ENCODE data around the gene KLK2.
A peak's percentile ranks its signal among the peaks of the same experiment; 100 is the strongest.

The KLK2 gene

DNA sequence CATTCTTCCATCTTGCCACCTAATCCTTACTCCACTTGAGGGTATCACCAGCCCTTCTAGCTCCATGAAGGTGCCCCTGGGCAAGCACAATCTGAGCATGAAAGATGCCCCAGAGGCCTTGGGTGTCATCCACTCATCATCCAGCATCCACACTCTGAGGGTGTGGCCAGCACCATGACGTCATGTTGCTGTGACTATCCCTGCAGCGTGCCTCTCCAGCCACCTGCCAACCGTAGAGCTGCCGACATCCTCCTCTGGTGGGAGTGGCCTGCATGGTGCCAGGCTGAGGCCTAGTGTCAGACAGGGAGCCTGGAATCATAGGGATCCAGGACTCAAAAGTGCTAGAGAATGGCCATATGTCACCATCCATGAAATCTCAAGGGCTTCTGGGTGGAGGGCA is 21.6 kb upstream of the KLK2 start:
- DNase-seq = no peak

DNA sequence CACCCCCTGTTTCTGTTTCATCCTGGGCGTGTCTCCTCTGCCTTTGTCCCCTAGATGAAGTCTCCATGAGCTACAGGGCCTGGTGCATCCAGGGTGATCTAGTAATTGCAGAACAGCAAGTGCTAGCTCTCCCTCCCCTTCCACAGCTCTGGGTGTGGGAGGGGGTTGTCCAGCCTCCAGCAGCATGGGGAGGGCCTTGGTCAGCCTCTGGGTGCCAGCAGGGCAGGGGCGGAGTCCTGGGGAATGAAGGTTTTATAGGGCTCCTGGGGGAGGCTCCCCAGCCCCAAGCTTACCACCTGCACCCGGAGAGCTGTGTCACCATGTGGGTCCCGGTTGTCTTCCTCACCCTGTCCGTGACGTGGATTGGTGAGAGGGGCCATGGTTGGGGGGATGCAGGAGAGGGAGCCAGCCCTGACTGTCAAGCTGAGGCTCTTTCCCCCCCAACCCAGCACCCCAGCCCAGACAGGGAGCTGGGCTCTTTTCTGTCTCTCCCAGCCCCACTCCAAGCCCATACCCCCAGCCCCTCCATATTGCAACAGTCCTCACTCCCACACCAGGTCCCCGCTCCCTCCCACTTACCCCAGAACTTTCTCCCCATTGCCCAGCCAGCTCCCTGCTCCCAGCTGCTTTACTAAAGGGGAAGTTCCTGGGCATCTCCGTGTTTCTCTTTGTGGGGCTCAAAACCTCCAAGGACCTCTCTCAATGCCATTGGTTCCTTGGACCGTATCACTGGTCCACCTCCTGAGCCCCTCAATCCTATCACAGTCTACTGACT is 18.4 kb upstream of the KLK2 start, which contains the start of gene KLK3:
TSS of gene KLK3 (plus strand) at position 280 of the 775 bp plus-strand sequence. CDS start at position 321, 41 bp downstream.
- DNase-seq = no peak

DNA sequence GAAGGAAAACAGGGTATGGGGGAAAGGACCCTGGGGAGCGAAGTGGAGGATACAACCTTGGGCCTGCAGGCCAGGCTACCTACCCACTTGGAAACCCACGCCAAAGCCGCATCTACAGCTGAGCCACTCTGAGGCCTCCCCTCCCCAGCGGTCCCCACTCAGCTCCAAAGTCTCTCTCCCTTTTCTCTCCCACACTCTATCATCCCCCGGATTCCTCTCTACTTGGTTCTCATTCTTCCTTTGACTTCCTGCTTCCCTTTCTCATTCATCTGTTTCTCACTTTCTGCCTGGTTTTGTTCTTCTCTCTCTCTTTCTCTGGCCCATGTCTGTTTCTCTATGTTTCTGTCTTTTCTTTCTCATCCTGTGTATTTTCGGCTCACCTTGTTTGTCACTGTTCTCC is 15.9 kb upstream of the KLK2 start:
- DNase-seq = no peak

DNA sequence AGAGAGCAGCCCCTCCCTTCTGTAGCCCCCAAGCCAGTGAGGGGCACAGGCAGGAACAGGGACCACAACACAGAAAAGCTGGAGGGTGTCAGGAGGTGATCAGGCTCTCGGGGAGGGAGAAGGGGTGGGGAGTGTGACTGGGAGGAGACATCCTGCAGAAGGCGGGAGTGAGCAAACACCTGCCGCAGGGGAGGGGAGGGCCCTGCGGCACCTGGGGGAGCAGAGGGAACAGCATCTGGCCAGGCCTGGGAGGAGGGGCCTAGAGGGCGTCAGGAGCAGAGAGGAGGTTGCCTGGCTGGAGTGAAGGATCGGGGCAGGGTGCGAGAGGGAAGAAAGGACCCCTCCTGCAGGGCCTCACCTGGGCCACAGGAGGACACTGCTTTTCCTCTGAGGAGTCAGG is 14.4 kb upstream of the KLK2 start:
- DNase-seq = no peak

DNA sequence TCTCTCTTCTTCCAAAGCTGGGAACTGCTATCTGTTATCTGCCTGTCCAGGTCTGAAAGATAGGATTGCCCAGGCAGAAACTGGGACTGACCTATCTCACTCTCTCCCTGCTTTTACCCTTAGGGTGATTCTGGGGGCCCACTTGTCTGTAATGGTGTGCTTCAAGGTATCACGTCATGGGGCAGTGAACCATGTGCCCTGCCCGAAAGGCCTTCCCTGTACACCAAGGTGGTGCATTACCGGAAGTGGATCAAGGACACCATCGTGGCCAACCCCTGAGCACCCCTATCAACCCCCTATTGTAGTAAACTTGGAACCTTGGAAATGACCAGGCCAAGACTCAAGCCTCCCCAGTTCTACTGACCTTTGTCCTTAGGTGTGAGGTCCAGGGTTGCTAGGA is 13.4 kb upstream of the KLK2 start:
- DNase-seq = no peak

DNA sequence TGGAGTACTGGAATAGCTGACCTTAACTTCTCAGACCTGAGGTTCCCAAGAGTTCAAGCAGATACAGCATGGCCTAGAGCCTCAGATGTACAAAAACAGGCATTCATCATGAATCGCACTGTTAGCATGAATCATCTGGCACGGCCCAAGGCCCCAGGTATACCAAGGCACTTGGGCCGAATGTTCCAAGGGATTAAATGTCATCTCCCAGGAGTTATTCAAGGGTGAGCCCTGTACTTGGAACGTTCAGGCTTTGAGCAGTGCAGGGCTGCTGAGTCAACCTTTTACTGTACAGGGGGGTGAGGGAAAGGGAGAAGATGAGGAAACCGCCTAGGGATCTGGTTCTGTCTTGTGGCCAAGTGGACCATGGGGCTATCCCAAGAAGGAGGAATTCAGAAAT is 12.2 kb upstream of the KLK2 start:
- no peak for DNase-seq

DNA sequence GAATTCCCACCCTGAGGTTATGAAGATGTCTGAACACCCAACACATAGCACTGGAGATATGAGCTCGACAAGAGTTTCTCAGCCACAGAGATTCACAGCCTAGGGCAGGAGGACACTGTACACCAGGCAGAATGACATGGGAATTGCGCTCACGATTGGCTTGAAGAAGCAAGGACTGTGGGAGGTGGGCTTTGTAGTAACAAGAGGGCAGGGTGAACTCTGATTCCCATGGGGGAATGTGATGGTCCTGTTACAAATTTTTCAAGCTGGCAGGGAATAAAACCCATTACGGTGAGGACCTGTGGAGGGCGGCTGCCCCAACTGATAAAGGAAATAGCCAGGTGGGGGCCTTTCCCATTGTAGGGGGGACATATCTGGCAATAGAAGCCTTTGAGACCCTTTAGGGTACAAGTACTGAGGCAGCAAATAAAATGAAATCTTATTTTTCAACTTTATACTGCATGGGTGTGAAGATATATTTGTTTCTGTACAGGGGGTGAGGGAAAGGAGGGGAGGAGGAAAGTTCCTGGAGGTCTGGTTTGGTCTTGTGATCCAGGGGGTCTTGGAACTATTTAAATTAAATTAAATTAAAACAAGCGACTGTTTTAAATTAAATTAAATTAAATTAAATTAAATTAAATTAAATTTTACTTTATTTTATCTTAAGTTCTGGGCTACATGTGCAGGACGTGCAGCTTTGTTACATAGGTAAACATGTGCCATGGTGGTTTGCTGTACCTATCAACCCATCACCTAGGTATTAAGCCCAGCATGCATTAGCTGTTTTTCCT is 11.5 kb upstream of the KLK2 start:
- no peak for DNase-seq

DNA sequence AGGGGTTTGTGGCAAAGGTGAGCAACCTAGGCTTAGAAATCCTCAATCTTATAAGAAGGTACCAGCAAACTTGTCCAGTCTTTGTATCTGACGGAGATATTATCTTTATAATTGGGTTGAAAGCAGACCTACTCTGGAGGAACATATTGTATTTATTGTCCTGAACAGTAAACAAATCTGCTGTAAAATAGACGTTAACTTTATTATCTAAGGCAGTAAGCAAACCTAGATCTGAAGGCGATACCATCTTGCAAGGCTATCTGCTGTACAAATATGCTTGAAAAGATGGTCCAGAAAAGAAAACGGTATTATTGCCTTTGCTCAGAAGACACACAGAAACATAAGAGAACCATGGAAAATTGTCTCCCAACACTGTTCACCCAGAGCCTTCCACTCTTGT is 3.8 kb upstream of the KLK2 start:
- no peak for DNase-seq

DNA sequence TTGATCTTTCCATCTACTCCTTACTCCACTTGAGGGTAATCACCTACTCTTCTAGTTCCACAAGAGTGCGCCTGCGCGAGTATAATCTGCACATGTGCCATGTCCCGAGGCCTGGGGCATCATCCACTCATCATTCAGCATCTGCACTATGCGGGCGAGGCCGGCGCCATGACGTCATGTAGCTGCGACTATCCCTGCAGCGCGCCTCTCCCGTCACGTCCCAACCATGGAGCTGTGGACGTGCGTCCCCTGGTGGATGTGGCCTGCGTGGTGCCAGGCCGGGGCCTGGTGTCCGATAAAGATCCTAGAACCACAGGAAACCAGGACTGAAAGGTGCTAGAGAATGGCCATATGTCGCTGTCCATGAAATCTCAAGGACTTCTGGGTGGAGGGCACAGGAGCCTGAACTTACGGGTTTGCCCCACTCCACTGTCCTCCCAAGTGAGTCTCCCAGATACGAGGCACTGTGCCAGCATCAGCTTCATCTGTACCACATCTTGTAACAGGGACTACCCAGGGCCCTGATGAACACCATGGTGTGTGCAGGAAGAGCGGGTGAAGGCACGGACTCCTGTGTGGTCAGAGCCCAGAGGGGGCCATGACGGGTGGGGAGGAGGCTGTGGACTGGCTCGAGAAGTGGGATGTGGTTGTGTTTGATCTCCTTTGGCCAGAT is 2.7 kb upstream of the KLK2 start:
- no peak for DNase-seq

DNA sequence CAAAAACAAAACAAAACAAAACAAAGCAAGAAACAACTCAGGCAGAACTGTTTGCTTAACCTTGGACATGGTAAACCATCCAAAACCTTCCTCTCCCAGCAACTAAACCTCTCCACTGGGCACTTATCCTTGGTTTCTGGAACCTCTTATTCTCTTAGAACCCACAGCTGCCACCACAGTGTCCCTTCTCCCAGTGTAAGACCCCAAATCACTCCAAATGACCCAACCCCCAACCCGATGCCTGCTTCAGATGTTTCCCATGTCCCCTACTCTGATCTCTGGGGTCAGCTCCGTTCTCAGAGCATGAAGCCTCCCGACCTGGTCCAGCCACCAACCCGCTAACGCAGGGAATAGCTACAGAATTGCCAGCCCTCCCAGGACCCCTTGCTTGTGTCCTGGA is 972 bp downstream of the KLK2 start:
- no peak for DNase-seq

DNA sequence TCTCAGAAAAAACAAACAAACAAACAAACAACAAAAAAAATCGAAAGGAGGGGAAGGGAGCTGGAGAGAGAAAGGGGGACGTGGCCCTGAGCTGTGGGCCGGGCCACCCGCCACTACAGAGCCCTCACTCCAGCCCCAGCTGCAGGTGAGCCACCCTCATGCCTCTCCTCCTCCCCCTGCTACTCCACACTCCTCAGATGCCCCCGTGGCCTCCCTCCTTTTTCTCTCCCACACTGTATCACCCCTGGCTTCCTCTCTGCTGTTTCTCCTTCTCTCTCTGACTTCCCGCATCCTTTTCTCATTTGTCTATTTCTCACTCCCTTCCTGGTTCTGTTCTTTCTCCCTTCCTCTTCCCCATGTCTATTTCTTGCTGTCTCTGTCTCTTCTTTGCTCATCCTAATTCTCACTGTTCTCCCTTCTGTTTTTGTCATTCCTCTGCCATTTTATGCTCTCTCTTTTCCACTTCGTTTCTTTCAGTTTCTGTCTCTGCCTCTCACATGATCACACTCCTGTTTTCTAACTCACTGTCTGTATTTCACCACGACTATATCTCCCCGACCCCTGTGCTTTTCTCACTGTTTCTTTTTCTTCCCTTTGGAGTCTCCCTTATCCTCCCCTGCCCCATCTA is 2.7 kb downstream of the KLK2 start:
- no peak for DNase-seq

DNA sequence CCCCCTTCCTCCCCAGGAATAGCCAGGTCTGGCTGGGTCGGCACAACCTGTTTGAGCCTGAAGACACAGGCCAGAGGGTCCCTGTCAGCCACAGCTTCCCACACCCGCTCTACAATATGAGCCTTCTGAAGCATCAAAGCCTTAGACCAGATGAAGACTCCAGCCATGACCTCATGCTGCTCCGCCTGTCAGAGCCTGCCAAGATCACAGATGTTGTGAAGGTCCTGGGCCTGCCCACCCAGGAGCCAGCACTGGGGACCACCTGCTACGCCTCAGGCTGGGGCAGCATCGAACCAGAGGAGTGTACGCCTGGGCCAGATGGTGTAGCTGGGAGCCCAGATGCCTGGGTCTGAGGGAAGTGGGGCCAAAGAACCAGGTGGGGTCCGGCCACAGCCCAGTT is 3.2 kb downstream of the KLK2 start:
- no peak for DNase-seq

DNA sequence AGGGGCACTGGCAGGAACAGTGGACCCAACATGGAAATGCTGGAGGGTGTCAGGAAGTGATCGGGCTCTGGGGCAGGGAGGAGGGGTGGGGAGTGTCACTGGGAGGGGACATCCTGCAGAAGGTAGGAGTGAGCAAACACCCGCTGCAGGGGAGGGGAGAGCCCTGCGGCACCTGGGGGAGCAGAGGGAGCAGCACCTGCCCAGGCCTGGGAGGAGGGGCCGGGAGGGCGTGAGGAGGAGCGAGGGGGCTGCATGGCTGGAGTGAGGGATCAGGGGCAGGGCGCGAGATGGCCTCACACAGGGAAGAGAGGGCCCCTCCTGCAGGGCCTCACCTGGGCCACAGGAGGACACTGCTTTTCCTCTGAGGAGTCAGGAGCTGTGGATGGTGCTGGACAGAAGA is 4.1 kb downstream of the KLK2 start:
- DNase-seq = no peak

DNA sequence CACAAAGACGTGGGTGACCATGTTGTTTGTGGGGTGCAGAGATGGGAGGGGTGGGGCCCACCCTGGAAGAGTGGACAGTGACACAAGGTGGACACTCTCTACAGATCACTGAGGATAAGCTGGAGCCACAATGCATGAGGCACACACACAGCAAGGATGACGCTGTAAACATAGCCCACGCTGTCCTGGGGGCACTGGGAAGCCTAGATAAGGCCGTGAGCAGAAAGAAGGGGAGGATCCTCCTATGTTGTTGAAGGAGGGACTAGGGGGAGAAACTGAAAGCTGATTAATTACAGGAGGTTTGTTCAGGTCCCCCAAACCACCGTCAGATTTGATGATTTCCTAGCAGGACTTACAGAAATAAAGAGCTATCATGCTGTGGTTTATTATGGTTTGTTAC is 5.6 kb downstream of the KLK2 start:
- no peak for DNase-seq

DNA sequence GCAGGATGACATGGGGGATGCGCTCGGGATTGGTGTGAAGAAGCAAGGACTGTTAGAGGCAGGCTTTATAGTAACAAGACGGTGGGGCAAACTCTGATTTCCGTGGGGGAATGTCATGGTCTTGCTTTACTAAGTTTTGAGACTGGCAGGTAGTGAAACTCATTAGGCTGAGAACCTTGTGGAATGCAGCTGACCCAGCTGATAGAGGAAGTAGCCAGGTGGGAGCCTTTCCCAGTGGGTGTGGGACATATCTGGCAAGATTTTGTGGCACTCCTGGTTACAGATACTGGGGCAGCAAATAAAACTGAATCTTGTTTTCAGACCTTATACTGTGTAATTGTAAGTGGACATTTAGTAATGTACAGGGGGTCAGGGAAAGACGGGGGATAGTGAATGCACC is 7.0 kb downstream of the KLK2 start:
- DNase-seq = no peak

DNA sequence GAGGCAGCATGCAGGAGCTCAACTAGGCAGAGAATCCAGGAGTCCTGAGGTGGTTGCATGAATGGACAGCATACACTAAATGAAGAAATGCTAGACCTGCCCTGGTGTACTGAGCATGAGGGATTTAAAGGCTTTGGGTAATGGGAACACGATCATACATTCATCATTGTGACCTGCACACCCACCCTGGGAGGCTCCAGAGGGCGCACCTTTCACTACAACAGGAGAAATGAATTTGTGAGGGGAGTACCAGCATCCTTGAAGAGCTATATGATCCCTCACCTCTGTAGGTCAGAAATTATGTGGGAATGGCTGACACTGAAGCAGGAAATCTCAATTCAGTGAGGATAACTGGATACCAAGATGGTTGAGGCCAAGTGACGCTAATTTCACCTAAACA is 8.9 kb downstream of the KLK2 start:
- DNase-seq = no peak

DNA sequence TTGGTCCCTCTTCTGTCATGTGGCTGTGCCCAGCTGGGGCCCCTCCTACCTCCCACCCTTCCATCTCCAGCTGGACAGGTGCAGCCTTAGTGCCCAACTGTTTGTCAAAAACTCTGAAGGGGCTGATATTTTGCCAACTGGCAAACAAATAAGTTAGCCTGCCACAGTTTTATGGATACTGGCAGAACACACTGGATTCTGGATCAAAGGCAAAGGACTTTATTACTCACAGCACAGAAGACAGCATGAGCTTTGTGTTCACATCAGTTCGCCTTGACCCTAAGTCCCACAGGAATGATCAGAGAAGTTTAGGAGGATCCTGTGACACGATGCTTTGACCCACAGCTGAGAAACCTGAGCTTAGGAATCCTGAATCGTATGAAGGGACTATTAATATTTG is 16.4 kb downstream of the KLK2 start:
- no peak for DNase-seq

DNA sequence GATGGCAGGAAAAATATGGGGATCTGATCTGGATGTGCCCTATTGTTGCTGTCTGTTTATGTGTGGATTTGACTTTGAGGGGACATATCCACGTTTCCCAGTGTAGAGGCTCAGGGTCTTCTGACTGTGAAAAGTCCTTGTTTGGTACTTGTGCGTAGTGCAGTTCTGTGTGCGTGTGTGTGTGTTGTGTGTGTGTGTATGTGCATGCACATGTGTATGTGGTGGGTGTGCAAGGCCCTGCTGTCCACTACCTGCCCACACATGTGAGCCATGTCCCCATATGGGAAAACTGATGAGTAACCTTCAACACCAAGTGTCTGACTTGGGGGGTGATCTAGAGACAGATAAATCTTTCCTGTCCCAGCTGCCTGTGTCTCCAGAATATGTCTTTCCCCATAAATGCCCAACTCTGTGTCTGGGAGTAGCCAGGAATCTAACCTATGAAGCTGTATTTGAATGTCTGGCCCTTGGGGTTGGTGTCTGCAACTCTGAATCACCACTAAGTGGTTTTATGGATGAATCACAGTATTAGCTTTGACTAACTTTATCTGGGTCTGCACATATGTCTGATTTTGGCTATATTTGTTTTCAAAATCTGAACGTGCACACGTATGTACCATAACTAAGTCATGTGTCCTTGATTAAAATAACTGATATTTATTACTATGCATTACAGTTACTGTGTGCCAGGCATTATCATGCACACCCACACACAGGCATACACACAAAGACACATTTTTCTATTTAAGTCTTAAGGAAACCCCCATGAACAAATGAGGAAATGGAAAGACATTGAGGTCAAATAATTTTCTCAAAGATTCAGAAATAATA is 17.4 kb downstream of the KLK2 start:
- peak; percentile 43 for DNase-seq

DNA sequence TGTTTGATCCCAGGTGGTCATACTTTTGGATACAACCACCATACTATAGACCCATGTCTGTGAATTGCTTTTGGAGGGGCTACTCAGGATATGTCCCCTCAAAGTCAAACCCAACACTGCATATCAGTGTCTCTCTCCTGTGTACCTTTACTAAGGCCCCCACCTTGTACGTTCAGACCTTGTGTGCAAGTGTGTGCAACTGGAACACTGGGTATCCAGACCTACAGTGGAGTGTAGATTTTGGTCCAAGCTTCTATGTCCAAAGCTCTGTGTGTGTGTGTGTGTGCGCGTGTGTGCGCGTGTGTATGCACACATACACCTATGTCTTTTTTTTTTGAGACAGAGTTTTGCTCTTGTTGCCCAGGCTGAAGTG is 18.0 kb downstream of the KLK2 start:
- DNase-seq = no peak

DNA sequence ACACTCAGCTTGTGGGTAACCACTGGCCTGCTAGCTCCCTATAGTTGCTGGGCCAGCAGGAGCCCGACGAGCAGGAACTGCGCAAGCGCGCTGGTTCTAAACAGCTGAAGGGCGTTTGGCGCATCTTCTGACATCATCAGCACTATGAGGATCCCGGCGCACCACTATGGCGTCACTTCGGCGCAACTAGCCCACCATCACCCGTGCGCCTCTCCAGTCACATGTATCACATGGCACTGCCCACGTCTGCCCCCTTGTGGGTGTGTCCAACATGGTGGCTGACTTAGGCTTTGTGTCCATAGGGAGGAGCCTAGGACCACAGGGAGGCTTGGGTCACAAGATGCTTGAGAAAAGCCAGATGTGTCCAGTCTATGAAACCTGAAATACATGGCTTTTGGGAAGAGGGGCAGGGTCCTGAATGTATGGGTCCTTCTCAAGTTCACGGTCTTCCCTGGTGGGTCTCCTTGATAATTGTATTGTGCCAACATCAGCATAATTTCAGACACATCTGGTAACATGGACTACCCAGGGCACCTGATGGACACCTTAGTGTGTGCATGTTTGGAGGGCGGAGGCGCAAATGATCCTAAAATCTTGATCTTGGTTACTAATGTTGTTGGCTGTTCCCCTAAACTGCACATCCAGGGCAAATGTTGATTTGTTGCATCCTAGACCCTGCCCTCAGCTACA is 20.0 kb downstream of the KLK2 start:
- no peak for DNase-seq

DNA sequence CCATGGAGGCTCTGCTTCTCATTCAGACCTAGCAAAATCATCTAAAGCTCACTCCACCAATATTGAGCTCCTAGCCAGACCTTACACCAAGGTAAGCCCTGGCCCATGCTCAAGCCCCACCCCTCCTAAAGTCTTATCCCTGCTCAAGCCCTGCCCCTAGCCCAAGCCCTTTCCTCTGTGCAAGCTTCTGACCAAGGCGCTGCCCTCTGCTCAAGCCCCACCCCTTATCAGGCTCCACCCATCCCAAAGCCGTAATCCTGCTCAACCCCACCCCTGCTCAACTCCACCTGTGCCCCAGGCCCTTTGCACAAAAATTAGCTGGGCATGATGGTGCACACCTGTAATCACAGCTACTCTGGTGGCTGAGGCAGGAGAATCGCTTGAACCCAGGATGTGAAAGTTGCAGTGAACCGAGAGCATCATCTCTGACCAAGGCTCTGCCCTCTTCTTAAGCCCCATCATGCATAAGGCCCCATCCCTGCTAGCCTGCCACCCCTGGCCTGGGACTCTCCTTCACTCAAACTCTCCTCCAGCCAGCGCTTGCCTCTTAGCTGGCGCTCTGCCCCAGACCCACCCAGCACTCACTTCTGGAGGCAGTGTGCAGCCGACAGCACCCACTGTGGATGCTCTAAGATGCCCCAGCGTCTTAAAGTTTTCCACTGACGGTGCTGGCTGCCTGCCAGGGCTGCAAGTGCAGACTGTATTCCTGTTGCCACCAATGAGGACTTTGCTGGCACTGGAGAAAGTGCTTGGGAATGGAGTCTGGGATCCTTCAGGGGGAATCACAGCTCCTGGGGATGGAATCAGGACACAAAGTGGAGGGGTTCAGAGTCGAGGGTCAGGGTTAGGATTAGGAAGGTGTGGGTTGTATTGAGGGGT is 21.5 kb downstream of the KLK2 start:
- DNase-seq = no peak

Data from NCI-H226 (cell line).